Choroid plexus epithelial cell (primary cell): Measurements from ENCODE around the gene C16orf95.

ENCODE experiments used
- DNase-seq: peaks from one replicate; pipeline ENCODE4 v3.0.0-alpha.2; 2010; ENCODE audit warnings: low read depth
- H3K4me3 ChIP-seq: 2 replicates; pipeline ENCODE4 v1.5.1; 2011; ENCODE audit warnings: low read depth, mild to moderate bottlenecking, control low read depth, low read length, moderate library complexity
- CTCF ChIP-seq: conservative IDR thresholded peaks from 2 replicates; pipeline ENCODE4 v1.5.1; 2011; ENCODE audit warnings: low read depth, mild to moderate bottlenecking, control low read depth, inconsistent platforms, low read length, moderate library complexity

Gene C16orf95

GRCh38 chr16:87305505-87306391 is 11.4 kb downstream of the C16orf95 start:
- no peak overlapping the region for H3K4me3 ChIP-seq
- TF ChIP-seq CTCF = peak; percentile 38
- peak; percentile 16 for DNase-seq

GRCh38 chr16:87304951-87305350 is 12.2 kb downstream of the C16orf95 start:
- no peak overlapping the region for H3K4me3 ChIP-seq
- no peak for DNase-seq
- TF ChIP-seq CTCF = no peak

- DNase-seq = no peak
- no peak overlapping the region for H3K4me3 ChIP-seq
- no peak for TF ChIP-seq CTCF
These were observed 13.2 kb downstream of the C16orf95 start for GRCh38 chr16:87303962-87304521.

GRCh38 chr16:87303431-87303930 is 13.7 kb downstream of the C16orf95 start:
- no peak overlapping the region for H3K4me3 ChIP-seq
- peak; percentile 12 for DNase-seq
- TF ChIP-seq CTCF = no peak

- DNase-seq = no peak
- no peak for TF ChIP-seq CTCF
- no peak overlapping the region for H3K4me3 ChIP-seq
These were observed 18.2 kb downstream of the C16orf95 start for GRCh38 chr16:87298857-87299465.

GRCh38 chr16:87297918-87298631 is 19.1 kb downstream of the C16orf95 start:
- H3K4me3 ChIP-seq = no peak overlapping the region
- peak; percentile 83 for TF ChIP-seq CTCF
- peak; percentile 50 for DNase-seq
